ENCODE measurements around the gene ZMPSTE24. TPM values are rescaled to one million over a fixed set of nuclear protein-coding genes. Genes with fewer than 3 reads are reported as not detected.
A peak's percentile ranks its signal among the peaks of the same experiment; 100 is the strongest.
"Not testable (repeated sequence)": the region's sequence is repeated elsewhere in the genome, so short reads cannot be mapped to it uniquely, and the experiment has no call there.

Gene ZMPSTE24
- total RNA-seq, 1 donor from 2014 or later, result 24.8 TPM

- no peak for DNase-seq (ENCODE audit: low spot score)
Measured at GRCh38 chr1:40314721-40315238, 56.7 kb downstream of the ZMPSTE24 start.

GRCh38 chr1:40315239-40315794, 57.3 kb downstream of the ZMPSTE24 start:
- DNase-seq (ENCODE audit: low spot score), result peak; percentile 93
- intact Hi-C loops (cut with DNase I), result loop anchor here (5.0 kb wide), 1 partner anchor 153 kb away; the partner anchor contains the start of gene RLF

More at GRCh38 chr1:40314721-40315238, 56.7 kb downstream of the ZMPSTE24 start:
- intact Hi-C loops (cut with DNase I), result loop anchor here (5.0 kb wide), 1 partner anchor 152 kb away; the partner anchor contains the start of gene RLF

GRCh38 chr1:40315795-40316594, 58.0 kb downstream of the ZMPSTE24 start:
- no peak for DNase-seq (ENCODE audit: low spot score)
- intact Hi-C loops (cut with DNase I), result loop anchor here (5.0 kb wide), 1 partner anchor 154 kb away; the partner anchor contains the start of gene RLF

- DNase-seq (ENCODE audit: low spot score), result no peak
- intact Hi-C loops (cut with DNase I), result loop anchor here (5.0 kb wide), 1 partner anchor 154 kb away; the partner anchor contains the start of gene RLF
Measured at GRCh38 chr1:40316595-40317393, 58.8 kb downstream of the ZMPSTE24 start, which contains the start of gene COL9A2. TSS of gene COL9A2 (minus strand) at chr1:40317286. CDS start at chr1:40317197, 89 bp downstream.

GRCh38 chr1:40317394-40318074, 59.5 kb downstream of the ZMPSTE24 start:
- intact Hi-C loops (cut with DNase I), result loop anchor here (5.0 kb wide), 1 partner anchor 155 kb away; the partner anchor contains the start of gene RLF
- DNase-seq (ENCODE audit: low spot score), result no peak

- no peak for DNase-seq (ENCODE audit: low spot score)
- intact Hi-C loops (cut with DNase I), result loop anchor here (5.0 kb wide), 1 partner anchor 156 kb away; the partner anchor contains the start of gene RLF
Measured at GRCh38 chr1:40318476-40318875, 60.4 kb downstream of the ZMPSTE24 start.

GRCh38 chr1:40318970-40319621, 61.1 kb downstream of the ZMPSTE24 start:
- DNase-seq (ENCODE audit: low spot score), result no peak
- intact Hi-C loops (cut with DNase I), result loop anchor here (5.0 kb wide), 1 partner anchor 157 kb away; the partner anchor contains the start of gene RLF

GRCh38 chr1:40331403-40331802, 73.4 kb downstream of the ZMPSTE24 start:
- intact Hi-C loops (cut with DNase I), result loop anchor here (10.0 kb wide), 1 partner anchor 73 kb away; no protein-coding TSS in a partner anchor
- not testable (repeated sequence) for DNase-seq (ENCODE audit: low spot score)

GRCh38 chr1:40332695-40333094, 74.7 kb downstream of the ZMPSTE24 start:
- intact Hi-C loops (cut with DNase I), result loop anchor here (10.0 kb wide), 1 partner anchor 72 kb away; no protein-coding TSS in a partner anchor

GRCh38 chr1:40337443-40337842, 79.4 kb downstream of the ZMPSTE24 start:
- no peak for DNase-seq (ENCODE audit: low spot score)
- intact Hi-C loops (cut with DNase I), result loop anchor here (10.0 kb wide), 1 partner anchor 67 kb away; no protein-coding TSS in a partner anchor

More at GRCh38 chr1:40332695-40333094, 74.7 kb downstream of the ZMPSTE24 start:
- no peak for DNase-seq (ENCODE audit: low spot score)

- peak; percentile 90 for DNase-seq (ENCODE audit: low spot score)
- intact Hi-C loops (cut with DNase I), result loop anchor here (2.0 to 10.0 kb wide), 3 partner anchors 66 to 254 kb away; no protein-coding TSS in a partner anchor
Measured at GRCh38 chr1:40338745-40339419, 80.8 kb downstream of the ZMPSTE24 start.

GRCh38 chr1:40339420-40340323, 81.6 kb downstream of the ZMPSTE24 start:
- intact Hi-C loops (cut with DNase I), result loop anchor here (2.0 to 10.0 kb wide), 3 partner anchors 65 to 255 kb away; no protein-coding TSS in a partner anchor
- DNase-seq (ENCODE audit: low spot score), result no peak

- intact Hi-C loops (cut with DNase I), result no loop called here
- DNase-seq (ENCODE audit: low spot score), result no peak
Measured at GRCh38 chr1:40341491-40342380, 83.7 kb downstream of the ZMPSTE24 start.

- intact Hi-C loops (cut with DNase I); DNase-seq (ENCODE audit: low spot score): not testable (repeated sequence)
Measured at GRCh38 chr1:40342381-40342717, 84.3 kb downstream of the ZMPSTE24 start.
